ELF-1 (cell line): ENCODE measurements around the gene ATOX1.
A peak's percentile ranks its signal among the peaks of the same experiment; 100 is the strongest.

Experiments
- DNase-seq: peaks from one replicate; pipeline ENCODE4 v3.0.0-alpha.2; 2016; ENCODE audit warnings: low read depth, low spot score

The ATOX1 gene

GRCh38 chr5:151770383-151771258 is 12.2 kb upstream of the ATOX1 start:
- DNase-seq: peak; percentile 89

DNA sequence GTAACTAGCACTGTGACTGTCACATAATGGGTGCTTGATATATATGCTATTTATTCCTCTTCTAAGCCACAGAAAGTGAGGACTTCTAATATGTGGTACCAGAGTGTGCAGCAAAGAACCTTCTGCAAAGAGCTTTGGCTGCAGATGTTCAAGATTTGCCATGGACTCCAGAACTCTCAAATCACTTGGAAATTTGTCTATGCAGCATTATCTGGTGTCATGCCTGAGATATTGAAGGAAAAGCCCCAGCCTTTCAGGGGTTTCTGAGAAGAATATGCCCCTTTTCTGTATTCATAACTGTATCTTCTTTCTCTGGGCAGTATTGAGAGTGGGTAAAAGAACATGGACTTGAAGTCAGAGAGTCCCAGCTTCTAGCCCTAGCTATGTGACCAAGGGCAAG is 8.5 kb upstream of the ATOX1 start:
- DNase-seq: no peak

DNA sequence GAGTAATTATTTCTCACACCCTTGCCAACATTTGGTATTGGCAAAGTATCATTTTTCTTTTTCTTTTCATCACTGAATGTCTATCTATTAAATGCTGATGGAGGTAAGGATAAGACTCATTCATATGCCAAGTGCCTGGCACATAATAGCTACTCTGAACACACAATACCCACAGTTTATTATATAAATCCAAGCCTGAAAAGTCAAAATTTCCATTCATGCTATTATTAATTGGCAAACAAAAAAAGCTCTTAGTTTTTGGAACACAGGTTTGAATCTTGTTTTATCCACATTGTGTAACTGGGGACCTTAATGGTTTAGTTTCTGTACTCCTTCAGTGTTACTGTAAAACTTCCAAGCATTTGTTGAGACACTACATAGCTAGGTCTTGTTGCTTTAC is 6.4 kb upstream of the ATOX1 start:
- no peak for DNase-seq

- DNase-seq: no peak
These were observed 346 bp downstream of the ATOX1 start for GRCh38 chr5:151758141-151758429.

- peak; percentile 30 for DNase-seq
These were observed 944 bp downstream of the ATOX1 start for GRCh38 chr5:151757233-151758140.

DNA sequence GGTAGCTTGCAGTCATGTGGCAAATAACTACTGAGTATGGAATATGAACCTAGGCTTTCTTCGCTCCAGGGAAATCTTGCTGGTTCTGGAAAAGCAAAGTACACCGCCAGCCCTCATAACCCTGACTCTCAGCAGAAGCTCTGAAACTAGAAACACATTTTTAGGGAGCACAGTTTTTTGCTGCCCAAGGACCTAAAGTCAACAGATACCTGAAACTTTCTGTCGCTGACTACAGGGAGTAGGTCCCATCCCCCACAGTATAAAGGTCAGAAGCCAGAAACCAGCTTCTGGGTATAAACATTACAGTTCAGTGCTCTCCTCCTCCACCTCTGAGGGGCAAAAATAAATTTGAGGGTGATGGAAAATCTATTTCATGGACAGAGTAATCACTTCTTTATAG is 3.0 kb downstream of the ATOX1 start:
- DNase-seq: no peak

DNA sequence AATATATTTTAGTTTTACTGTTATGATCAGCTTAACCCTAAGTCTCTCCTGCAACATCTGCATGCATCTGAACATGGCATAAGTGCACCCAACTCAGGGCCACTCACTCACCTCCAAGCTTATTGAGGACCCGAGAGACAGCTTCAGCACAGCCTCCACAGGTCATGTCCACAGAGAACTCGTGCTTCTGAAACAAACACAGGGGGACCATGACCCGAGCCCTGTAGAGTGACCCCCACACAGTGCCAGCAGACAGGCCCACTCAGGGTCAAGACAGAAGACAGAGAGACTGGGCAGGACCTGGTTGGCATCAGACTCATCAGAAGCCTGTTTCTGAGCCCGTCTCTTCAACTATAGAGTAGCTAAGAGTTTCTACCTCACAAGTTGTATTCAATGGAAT is 6.8 kb downstream of the ATOX1 start:
- DNase-seq: no peak

DNA sequence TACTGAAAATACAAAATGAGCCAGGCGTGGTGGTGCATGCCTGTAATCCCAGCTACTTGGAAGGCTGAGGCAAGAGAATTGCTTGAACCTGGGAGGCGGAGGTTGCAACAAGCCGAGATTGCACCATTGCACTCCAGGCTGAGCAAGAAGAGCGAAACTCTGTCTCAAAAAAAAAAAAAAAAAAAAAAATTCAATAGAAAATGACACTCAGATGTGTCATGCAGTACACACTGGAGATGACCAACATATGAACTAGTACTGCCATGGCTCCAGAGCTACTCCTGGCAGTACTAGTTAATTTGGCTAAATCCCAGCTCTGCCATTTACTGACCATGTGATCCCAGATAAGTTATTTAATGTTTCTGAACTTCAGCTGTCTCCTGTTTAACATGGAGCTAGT is 7.3 kb downstream of the ATOX1 start:
- DNase-seq: no peak

DNA sequence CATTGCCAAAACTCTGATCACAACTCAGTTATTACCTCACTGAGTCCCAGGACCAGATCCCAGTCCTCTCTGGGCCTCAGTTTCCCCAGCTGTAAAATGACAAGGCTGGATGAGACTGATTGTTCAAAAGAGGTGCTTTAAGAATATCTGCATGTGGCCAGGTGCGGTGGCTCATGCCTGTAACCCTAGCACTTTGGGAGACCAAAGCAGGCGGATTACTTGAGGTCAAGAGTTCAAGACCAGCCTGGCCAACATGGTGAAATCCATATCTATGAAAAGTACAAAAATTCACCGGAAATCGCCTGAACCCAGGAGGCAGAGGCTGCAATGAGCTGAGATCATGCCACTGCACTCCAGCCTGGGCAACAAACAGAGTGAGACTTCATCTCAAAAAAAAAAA is 8.3 kb downstream of the ATOX1 start:
- DNase-seq: no peak

- DNase-seq: no peak
These were observed 13.2 kb downstream of the ATOX1 start for GRCh38 chr5:151745071-151745705.

GRCh38 chr5:151743530-151743929 is 14.9 kb downstream of the ATOX1 start:
- DNase-seq: no peak

- DNase-seq: peak; percentile 68
These were observed 15.5 kb downstream of the ATOX1 start for GRCh38 chr5:151742870-151743294.

GRCh38 chr5:151741678-151742423 is 16.6 kb downstream of the ATOX1 start:
- no peak for DNase-seq

DNA sequence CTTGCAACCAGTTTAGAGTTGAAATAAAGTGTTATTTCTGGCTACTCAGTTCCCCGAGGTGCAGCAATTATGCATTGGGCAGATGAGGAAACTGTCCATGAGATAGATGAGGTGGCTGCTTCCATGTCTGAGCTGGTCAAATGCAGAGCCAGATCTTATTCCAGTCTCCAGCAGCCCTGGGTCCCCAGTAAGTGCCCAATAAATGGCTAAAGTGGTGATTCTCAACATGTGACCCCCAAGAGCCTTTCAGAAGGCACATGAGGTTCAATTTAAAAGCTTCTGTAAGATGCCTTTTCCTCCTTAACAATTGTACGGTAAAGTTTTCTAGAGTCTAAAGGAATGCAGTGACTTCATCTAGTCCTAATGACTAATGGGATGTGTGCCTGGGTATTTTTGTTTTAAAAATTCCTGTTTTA is 17.5 kb downstream of the ATOX1 start:
- DNase-seq: no peak

GRCh38 chr5:151740336-151740942 is 18.0 kb downstream of the ATOX1 start:
- peak; percentile 83 for DNase-seq

GRCh38 chr5:151739939-151740335 is 18.5 kb downstream of the ATOX1 start:
- DNase-seq: no peak

- DNase-seq: no peak
These were observed 19.0 kb downstream of the ATOX1 start for GRCh38 chr5:151739395-151739794.

DNA sequence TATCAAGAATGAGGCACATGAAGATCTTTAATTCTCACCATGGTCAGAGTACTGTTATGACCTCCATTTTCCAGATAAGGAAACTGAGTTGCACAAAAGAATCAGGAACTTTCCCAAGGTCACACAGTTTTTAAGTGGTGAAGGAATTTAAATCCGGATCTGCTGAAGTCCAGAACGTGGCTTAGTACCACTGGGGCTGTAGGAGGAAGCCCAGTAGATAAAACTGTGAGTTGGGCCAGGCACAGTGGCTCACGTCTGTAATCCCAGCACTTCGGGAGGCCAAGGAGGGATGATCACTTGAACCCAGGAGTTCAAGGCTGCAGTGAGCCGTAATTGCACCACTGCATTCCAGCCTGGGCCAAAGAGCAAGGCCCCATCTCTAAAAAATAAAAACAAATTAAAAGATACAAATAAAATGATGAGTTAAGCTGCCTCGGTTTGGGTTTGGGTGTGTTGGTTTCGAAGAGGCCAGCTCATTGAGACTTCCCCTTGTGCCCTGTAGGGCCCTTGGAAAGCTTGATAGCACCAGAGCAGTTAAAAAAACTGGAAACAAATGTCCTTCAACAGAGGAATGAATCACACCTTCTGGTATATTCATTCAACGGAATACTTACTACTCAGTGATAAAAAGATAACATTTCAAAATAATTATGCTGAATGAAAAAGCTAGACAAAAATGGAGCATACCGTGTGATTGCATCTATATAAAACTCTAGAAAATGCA is 20.1 kb downstream of the ATOX1 start:
- DNase-seq: no peak

DNA sequence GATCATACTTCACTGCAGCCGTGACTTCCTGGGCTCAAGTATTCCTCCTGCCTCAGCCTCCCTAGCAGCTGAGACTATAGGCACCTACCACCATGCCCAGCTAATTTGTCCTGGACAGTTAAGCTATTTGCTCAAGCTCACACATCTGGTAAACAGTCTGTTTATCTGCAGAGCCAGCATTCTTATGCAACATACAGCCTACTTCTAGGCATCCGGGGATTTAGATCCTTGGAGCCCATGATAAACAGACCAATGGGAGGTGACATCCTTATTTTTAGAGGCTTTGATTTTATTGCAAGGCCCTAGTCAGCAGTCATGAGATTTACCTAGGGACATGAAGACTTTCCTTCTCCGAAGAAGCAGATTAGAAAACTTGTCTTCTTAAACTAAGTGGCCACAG is 21.0 kb downstream of the ATOX1 start:
- DNase-seq: no peak

GRCh38 chr5:151735646-151736045 is 22.8 kb downstream of the ATOX1 start:
- DNase-seq: no peak

DNA sequence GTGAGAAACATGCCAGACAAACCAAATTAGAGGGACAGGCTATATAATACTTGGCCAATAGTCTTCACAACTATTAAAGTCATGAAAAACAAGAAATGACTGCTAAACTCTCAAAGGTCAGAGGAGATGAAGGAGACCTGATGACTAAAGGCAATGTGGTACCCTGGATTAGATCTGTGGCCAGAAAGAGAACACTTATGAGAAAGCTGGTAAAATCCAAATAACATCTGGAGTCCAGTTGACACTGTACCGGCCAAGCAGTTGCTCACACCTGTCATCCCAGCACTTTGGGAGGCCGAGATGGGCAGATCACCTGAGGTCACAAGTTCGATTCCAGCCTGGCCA is 24.4 kb downstream of the ATOX1 start:
- no peak for DNase-seq
